Testis (tissue), 2 donors: ENCODE results near the gene RPS10.

Experiments used
- CTCF ChIP-seq, 3 experiments: fragments of 450-650 bp in 2 of 3; fragments of 200-600 bp in 1 of 3; sonication (generic) in 1 of 3; IDR thresholded peaks; one replicate each; pipeline ENCODE4 v1.5.1; 2016 to 2019; ENCODE audit warnings: antibody characterized with exemption in 3 of 3, mild to moderate bottlenecking in 2 of 3, moderate library complexity in 1 of 3
- POLR2A ChIP-seq: fragments of 450-650 bp; IDR thresholded peaks from one replicate; pipeline ENCODE4 v1.6.1; 2017; ENCODE audit warnings: antibody characterized with exemption, mild to moderate bottlenecking, moderate library complexity

GRCh38 chr6:34389034-34389433, 36.8 kb downstream of the RPS10 start:
- TF ChIP-seq POLR2A: no peak
- TF ChIP-seq CTCF (IDR thresholded peaks at IDR 0.05): no peak
